Cardiac fibroblast (primary cell): ENCODE data around the gene SLC26A1.
A peak's percentile ranks its signal among the peaks of the same experiment; 100 is the strongest.

ENCODE experiments used
- DNase-seq, 2 donors: peaks; one replicate each; pipeline versions ENCODE4 v3.0.0 to v3.0.0-alpha.2; 2010; ENCODE audit warnings: low read depth in 2 of 2
- H3K4me3 ChIP-seq, 2 donors: replicated peaks in 1 of 2; 1 replicate in 1 of 2; 2 replicates in 1 of 2; pipeline ENCODE4 v1.5.1; 2011; ENCODE audit warnings: low read depth in 2 of 2, low read length in 2 of 2, mild to moderate bottlenecking in 2 of 2, moderate library complexity in 1 of 2
- TF ChIP-seq, protein P1 (sequence below): IDR thresholded peaks from one replicate; pipeline ENCODE4 v1.5.1; 2011; ENCODE audit warnings: low read depth, mild to moderate bottlenecking, low read length, inconsistent platforms

SLC26A1 gene

DNA sequence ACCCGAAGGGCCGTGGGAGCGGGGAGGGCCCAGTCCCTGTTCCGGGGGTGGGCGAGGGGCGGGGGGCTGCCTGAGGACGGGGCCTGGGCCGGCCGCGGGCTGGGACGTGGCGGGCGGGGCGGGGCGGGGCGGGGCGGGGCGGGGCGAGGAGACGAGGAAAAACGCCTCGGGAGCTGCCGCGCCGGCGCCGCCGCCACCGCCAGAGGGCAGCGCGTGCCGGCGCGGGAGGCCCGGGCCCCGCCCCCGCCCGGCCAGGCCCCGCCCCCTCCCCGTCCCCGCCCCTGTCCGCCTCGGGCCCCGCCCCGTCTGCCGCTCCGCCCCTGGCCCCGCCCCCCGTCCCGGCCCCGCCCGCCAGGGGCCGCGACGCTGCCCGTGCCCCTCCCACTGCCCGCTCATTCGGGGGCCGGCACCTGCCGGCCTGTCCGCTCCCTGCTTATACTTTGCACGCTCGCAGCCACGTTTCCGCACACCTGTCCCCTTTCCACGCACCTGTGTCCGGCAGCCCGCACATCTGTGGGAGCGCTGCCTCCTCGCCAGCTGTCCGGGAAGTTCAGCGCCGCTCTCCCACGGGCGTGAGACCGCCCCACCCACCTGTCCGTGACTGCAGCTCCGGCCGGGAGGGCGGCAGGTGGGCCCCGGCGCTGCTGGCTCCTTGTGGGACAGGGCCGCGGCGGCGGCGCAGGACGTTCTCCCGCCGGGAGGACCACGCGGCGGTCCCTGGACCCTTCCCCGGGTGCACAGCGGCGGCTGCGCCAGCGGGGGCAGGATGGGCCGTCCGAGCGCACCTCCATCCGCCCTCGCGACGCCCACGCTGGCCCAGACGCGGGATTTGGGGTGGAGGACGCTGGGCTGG is 16.6 kb upstream of the SLC26A1 start:
- TF ChIP-seq, protein P1, sequence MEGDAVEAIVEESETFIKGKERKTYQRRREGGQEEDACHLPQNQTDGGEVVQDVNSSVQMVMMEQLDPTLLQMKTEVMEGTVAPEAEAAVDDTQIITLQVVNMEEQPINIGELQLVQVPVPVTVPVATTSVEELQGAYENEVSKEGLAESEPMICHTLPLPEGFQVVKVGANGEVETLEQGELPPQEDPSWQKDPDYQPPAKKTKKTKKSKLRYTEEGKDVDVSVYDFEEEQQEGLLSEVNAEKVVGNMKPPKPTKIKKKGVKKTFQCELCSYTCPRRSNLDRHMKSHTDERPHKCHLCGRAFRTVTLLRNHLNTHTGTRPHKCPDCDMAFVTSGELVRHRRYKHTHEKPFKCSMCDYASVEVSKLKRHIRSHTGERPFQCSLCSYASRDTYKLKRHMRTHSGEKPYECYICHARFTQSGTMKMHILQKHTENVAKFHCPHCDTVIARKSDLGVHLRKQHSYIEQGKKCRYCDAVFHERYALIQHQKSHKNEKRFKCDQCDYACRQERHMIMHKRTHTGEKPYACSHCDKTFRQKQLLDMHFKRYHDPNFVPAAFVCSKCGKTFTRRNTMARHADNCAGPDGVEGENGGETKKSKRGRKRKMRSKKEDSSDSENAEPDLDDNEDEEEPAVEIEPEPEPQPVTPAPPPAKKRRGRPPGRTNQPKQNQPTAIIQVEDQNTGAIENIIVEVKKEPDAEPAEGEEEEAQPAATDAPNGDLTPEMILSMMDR, result no peak
- peak overlapping the region; percentile 64 to 69 for H3K4me3 ChIP-seq
- peak; percentile 52 to 66 for DNase-seq

DNA sequence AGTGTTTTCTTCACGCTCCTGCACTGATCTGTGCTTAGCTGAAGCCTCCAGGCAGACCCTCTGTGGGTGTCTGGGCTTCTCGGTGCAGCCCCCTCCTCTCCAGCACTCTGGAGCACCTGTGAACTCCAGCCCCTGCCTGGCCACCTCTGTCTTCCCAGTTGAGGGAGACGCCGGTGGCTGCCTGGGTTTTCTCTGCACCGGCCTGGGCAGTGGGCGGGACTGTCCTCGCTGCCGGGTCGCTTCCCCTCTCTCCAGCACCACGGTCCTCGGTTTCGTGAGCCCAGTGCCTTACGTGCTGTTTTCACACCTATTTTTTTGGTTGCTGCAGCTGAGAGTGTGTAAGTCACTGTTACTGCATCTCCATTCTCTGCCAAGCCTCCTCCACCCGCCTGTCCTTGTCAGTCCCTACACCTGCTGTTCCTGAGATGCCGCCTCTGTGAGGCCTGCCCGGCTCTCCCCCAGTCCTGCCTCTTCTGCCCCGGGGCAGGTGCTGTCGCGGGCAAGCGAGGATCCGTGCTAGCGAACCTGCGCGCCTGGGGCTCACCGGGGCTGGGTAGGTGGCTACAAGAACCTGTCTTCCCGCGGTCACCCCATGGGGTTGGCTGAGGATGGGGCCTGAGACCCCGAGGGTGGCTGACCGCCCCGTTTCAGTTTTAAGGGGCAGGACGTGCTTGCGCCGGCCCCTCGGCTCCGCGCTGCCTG is 15.8 kb upstream of the SLC26A1 start:
- H3K4me3 ChIP-seq, result peak overlapping the region; percentile 64 to 69
- TF ChIP-seq, protein P1, result no peak
- DNase-seq, result no peak

DNA sequence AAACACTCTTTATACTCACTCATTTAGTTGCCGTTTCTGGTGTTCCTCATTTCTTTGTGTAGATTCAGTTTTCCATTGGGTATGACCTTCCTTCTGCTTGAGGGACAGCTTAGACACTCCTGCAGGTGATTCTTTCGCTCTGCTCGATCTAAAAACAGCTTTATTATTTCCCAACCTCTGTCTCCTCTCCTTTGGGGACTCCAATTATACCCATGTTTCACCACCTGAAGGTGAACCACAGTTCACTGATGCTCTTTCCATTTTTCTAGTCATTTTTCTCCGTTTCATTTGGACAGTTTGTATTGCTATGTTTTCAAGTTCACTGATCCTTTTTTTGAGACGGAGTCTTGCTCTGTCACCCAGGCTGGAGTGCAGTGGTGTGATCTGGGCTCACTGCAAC is 13.7 kb upstream of the SLC26A1 start:
- no peak for DNase-seq
- TF ChIP-seq, protein P1, result no peak
- no peak overlapping the region for H3K4me3 ChIP-seq

DNA sequence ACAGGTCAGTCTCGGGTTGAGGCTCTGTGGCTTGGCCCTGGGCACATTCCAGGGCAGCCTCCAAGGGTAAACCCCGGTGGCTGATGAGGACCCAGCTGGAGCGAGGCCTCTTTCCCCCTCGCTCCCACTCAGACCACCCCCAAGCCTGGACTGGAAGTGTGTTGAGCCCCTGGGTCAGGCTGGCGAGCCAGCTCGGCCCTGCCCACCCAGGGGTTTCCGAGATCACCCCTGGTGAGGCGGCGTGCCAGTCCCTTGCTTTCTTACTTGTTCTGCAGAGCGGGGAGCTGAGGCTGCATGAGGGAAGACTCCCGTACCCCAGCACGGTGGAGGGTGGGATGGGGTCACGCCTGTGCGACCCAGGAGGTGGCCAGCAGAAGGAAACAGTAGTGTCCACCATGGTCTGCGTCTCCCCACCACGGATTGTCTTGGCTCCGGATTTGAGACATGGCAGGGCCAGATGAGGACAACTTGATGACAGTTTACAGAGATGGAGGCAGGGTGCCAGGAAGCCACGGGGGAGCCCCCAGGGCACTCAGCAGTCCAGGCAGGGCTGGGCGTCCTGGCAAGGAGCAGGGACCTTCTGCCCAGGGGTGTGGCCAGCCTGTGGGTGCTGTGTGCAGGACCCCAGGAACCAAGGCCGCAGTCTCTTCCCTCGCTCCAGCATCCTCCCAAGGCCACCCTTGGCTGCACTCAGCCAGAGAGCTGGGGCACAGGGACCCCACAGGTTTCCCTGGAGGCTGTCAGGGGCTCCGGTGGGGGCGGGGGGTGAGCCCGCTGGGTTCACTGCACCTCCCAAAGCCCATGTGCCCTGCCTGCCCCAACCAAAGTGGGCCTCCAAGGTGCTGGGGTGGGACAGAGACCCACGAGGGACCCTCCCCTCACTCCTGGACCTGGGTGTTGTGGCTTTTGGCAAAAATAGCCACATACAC is 11.6 kb upstream of the SLC26A1 start:
- no peak overlapping the region for H3K4me3 ChIP-seq
- DNase-seq, result no peak
- TF ChIP-seq, protein P1, result no peak

DNA sequence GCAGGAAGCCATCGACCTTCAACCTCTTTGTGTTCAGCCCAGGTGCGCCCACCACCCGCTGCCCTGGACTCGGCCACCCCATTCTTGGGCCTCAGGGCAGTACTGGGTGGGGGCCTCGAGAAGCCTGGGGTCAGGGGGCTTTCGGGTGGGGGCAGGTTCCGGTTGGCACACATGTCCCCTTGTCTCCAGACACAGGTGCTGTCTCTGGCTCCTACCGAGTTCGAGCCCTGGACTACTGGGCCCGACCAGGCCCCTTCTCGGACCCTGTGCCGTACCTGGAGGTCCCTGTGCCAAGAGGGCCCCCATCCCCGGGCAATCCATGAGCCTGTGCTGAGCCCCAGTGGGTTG is 10.8 kb upstream of the SLC26A1 start:
- no peak for DNase-seq
- TF ChIP-seq, protein P1, result no peak
- H3K4me3 ChIP-seq, result no peak overlapping the region

DNA sequence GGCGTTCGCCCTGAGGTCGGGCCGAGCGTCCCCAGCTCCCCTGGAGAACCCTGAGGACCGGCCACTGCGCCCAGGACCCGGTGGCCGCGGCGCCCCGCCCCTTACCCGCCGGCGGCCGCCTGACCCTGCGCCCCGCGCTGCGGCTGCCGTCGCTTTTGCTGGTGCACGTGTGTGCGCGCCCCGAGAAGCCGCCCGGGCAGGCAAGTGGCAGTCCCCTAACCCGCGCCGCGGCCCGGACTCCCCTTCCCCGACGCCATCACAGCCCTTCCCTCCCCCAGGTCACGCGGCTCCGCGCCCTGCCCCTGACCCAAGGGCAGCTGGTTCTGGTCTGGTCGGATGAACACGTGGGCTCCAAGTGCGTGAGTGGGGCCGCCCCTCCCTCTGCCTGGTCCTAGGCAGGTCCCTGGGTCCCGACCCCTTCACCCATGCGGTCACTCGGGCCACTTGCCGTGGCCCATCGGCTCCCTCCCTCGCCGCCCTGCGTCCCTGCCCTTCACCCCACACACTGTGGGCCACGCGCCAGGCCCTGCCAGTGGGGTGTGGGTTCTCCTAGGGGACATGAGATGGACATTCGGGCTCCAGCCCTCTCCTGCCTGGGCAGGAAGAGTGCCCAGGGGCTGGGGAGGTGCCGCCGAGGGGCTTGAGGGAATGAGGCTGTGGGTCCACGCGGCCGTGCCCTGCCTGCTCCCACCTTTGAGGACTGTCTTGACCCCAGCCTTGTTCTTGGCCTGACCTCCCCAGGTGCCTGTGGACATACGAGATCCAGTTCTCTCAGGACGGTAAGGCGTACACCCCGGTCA is 10.3 kb upstream of the SLC26A1 start:
- DNase-seq, result no peak
- TF ChIP-seq, protein P1, result no peak
- no peak overlapping the region for H3K4me3 ChIP-seq
